HCT116 (cell line): ENCODE measurements around the gene ACMSD. TPM values are rescaled to one million over a fixed set of nuclear protein-coding genes. Genes with fewer than 3 reads are reported as not detected.

Source experiments
- ATAC-seq: fragments of 200-7000 bp; cut with Tn5 transposase; 2 replicates; pipeline ENCODE4 v1.9.1; 2020; ENCODE audit warnings: mild to moderate bottlenecking, moderate library complexity
- BruUV-seq: library from RNA; stranded (reverse); fragments of 400-500 nt; replicated peaks from 2 replicates; lab custom pipeline; 2021; lab: Mats Ljungman, UMichigan
- CTCF ChIA-PET: fragments of 300-600 bp; sonication (Branson Sonifier 250); formaldehyde crosslinking; loops from one replicate; lab custom pipeline; 2021; ENCODE audit warnings: antibody characterized with exemption; lab: Charles Lee
- POLR2A ChIA-PET: fragments of 300-600, 350-600 bp; sonication (Branson Sonifier 250); formaldehyde crosslinking; loops from one replicate; lab custom pipeline; 2021; ENCODE audit warnings: antibody characterized with exemption; lab: Charles Lee
- RAD21 ChIA-PET, 2 experiments: fragments of 300-600 bp; sonication (Branson Sonifier 250); formaldehyde crosslinking; loops; one replicate each; lab custom pipeline; 2023; ENCODE audit warnings: low total read pairs in 2 of 2; ENCODE audit not compliant: uncharacterized antibody in 2 of 2, unreplicated experiment in 2 of 2, low non-redundant PET in 1 of 2; lab: Charles Lee
- DNase-seq: peaks from one replicate; pipeline ENCODE4 v3.0.0-alpha.2; 2010; ENCODE audit warnings: low read depth, low spot score
- H2AFZ ChIP-seq: fragments of 200-600 bp; shearing (Covaris generic), sonication (generic); 2 replicates; pipeline ENCODE4 v1.6.1; 2017; ENCODE audit warnings: low read depth, mixed run types, mixed read lengths, antibody characterized with exemption, low read length; ENCODE audit not compliant: poor library complexity, severe bottlenecking
- H3K27ac ChIP-seq: 2 replicates; pipeline ENCODE4 v1.5.1; 2012; ENCODE audit warnings: low read depth, low read length
- H3K27me3 ChIP-seq: fragments of 200-600 bp; sonication (generic); 2 replicates; pipeline ENCODE4 v1.6.1; 2016; ENCODE audit warnings: mixed run types, low read length, mixed read lengths; ENCODE audit not compliant: insufficient read depth
- H3K36me3 ChIP-seq, 2 experiments: fragments of 200-500 bp in 1 of 2; fragments of 200-600 bp in 1 of 2; sonication (Bioruptor generic) in 1 of 2; sonication (generic) in 1 of 2; 2 replicates each; pipeline versions ENCODE4 v1.5.1 to v1.6.1; 2014 to 2016; ENCODE audit warnings: low read length in 2 of 2, inconsistent platforms in 1 of 2, mixed read lengths in 1 of 2, mixed run types in 1 of 2; ENCODE audit not compliant: insufficient read depth in 2 of 2, control insufficient read depth in 1 of 2
- H3K4me1 ChIP-seq, 2 experiments: fragments of 200-600 bp in 1 of 2; sonication (generic) in 1 of 2; 2 replicates each; pipeline versions ENCODE4 v1.5.1 to v1.6.1; 2012 to 2017; ENCODE audit warnings: low read length in 2 of 2, inconsistent platforms in 1 of 2, mild to moderate bottlenecking in 1 of 2, mixed read lengths in 1 of 2, mixed run types in 1 of 2, moderate library complexity in 1 of 2; ENCODE audit not compliant: insufficient read depth in 2 of 2, control insufficient read depth in 1 of 2
- H3K4me2 ChIP-seq: fragments of 200-600 bp; sonication (generic); 2 replicates; pipeline ENCODE4 v1.6.1; 2017; ENCODE audit warnings: mixed run types, low read length, mixed read lengths
- H3K4me3 ChIP-seq, 2 experiments: fragments of 200-600 bp in 1 of 2; sonication (generic) in 1 of 2; replicated peaks in 1 of 2; 2 replicates each; pipeline ENCODE4 v1.5.1; 2011 to 2016; ENCODE audit warnings: low read length in 2 of 2, control low read depth in 1 of 2, low read depth in 1 of 2, mild to moderate bottlenecking in 1 of 2, mixed read lengths in 1 of 2, mixed run types in 1 of 2
- H3K79me2 ChIP-seq: fragments of 200-600 bp; sonication (generic); 2 replicates; pipeline ENCODE4 v1.6.1; 2017; ENCODE audit warnings: mild to moderate bottlenecking, mixed run types, low read length, moderate library complexity, mixed read lengths; ENCODE audit not compliant: insufficient read depth
- H3K9ac ChIP-seq: fragments of 200-600 bp; sonication (generic); 2 replicates; pipeline ENCODE4 v1.6.1; 2016; ENCODE audit warnings: low read length, mixed read lengths
- H3K9me2 ChIP-seq: fragments of 200-600 bp; sonication (generic), shearing (Covaris generic); 2 replicates; pipeline ENCODE4 v1.6.1; 2017; ENCODE audit warnings: mixed run types, mild to moderate bottlenecking, moderate library complexity; ENCODE audit not compliant: insufficient read depth
- H3K9me3 ChIP-seq, 2 experiments: fragments of 200-500 bp in 1 of 2; fragments of 200-600 bp in 1 of 2; sonication (Bioruptor generic) in 1 of 2; sonication (generic) in 1 of 2; 2 replicates each; pipeline ENCODE4 v1.6.1; 2014 to 2017; ENCODE audit warnings: low read length in 2 of 2, mixed read lengths in 2 of 2, inconsistent platforms in 1 of 2, low read depth in 1 of 2, mild to moderate bottlenecking in 1 of 2, mixed run types in 1 of 2, moderate library complexity in 1 of 2; ENCODE audit not compliant: control insufficient read depth in 1 of 2, insufficient read depth in 1 of 2
- H4K20me1 ChIP-seq: fragments of 200-600 bp; sonication (generic), shearing (Covaris generic); 2 replicates; pipeline ENCODE4 v1.6.1; 2017; ENCODE audit warnings: mixed run types, mild to moderate bottlenecking, moderate library complexity; ENCODE audit not compliant: insufficient read depth
- ATF3 ChIP-seq: IDR thresholded peaks from 2 replicates; pipeline ENCODE4 v1.6.1; 2012
- CBX3 ChIP-seq: IDR thresholded peaks from 2 replicates; pipeline ENCODE4 v1.6.1; 2012; ENCODE audit warnings: low read depth
- CEBPB ChIP-seq: IDR thresholded peaks from 2 replicates; pipeline ENCODE4 v1.6.1; 2012; ENCODE audit warnings: low read depth
- EGR1 ChIP-seq: IDR thresholded peaks from 2 replicates; pipeline ENCODE4 v1.6.1; 2012; ENCODE audit warnings: low read depth
- ELF1 ChIP-seq: IDR thresholded peaks from 2 replicates; pipeline ENCODE4 v1.6.1; 2012; ENCODE audit warnings: low read depth, borderline replicate concordance
- EZH2 ChIP-seq: fragments of 200-600 bp; sonication (generic); IDR thresholded peaks from 2 replicates; pipeline ENCODE4 v1.6.1; 2017; ENCODE audit warnings: antibody characterized with exemption, mixed run types
- EZH2phosphoT487 ChIP-seq: fragments of 200-600 bp; IDR thresholded peaks from 2 replicates; pipeline ENCODE4 v1.6.1; 2018; ENCODE audit warnings: antibody characterized with exemption, borderline replicate concordance
- FOSL1 ChIP-seq: IDR thresholded peaks from 2 replicates; pipeline ENCODE4 v1.6.1; 2012; ENCODE audit warnings: low read depth
- JUND ChIP-seq: IDR thresholded peaks from 2 replicates; pipeline ENCODE4 v1.6.1; 2012
- POLR2A ChIP-seq: IDR thresholded peaks from 2 replicates; pipeline ENCODE4 v1.7.0; 2011; ENCODE audit warnings: borderline replicate concordance; ENCODE audit not compliant: insufficient read depth, insufficient read length; ENCODE audit errors: extremely low read depth
- POLR2AphosphoS5 ChIP-seq: IDR thresholded peaks from 2 replicates; pipeline ENCODE4 v1.6.1; 2011; ENCODE audit warnings: mild to moderate bottlenecking, low read depth, low read length, moderate library complexity
- RAD21 ChIP-seq: IDR thresholded peaks from 2 replicates; pipeline ENCODE4 v1.6.1; 2012; ENCODE audit warnings: low read depth, mild to moderate bottlenecking
- REST ChIP-seq: IDR thresholded peaks from 2 replicates; pipeline ENCODE4 v1.6.1; 2012; ENCODE audit warnings: low read depth
- SIN3A ChIP-seq: IDR thresholded peaks from 2 replicates; pipeline ENCODE4 v1.6.1; 2012; ENCODE audit warnings: low read depth
- SP1 ChIP-seq: IDR thresholded peaks from 2 replicates; pipeline ENCODE4 v1.6.1; 2012; ENCODE audit warnings: low read depth
- SRF ChIP-seq: IDR thresholded peaks from 2 replicates; pipeline ENCODE4 v1.6.1; 2012; ENCODE audit warnings: low read depth
- YY1 ChIP-seq: IDR thresholded peaks from 2 replicates; pipeline ENCODE4 v1.6.1; 2011; ENCODE audit warnings: low read length, low read depth, moderate library complexity, mild to moderate bottlenecking; ENCODE audit not compliant: insufficient replicate concordance; ENCODE audit errors: extremely low read depth
- ZBTB33 ChIP-seq: IDR thresholded peaks from 2 replicates; pipeline ENCODE4 v1.6.1; 2011; ENCODE audit warnings: mild to moderate bottlenecking, low read length, moderate library complexity; ENCODE audit not compliant: insufficient replicate concordance; ENCODE audit errors: extremely low read depth
- ZFX ChIP-seq: fragments of 450-650 bp; IDR thresholded peaks from 2 replicates; pipeline ENCODE4 v1.6.1; 2017
- ZNF274 ChIP-seq: fragments of 200-500 bp; sonication (Bioruptor generic); IDR thresholded peaks from 2 replicates; pipeline ENCODE4 v1.6.1; 2014; ENCODE audit warnings: mild to moderate bottlenecking, low read depth, low read length, inconsistent platforms
- intact Hi-C: fragments of 100-400 bp; cut with micrococcal nuclease; formaldehyde crosslinking; loops from 2 replicates; pipeline ENCODE4 v1.10.0; 2022
- total RNA-seq: library from RNA; stranded (reverse); gene quantifications from one replicate; pipeline ENCODE4 v1.2.1, GENCODE V29; 2021; ENCODE audit not compliant: unreplicated experiment

ACMSD gene
- total RNA-seq, 1 experiment from 2014 or later: not detected

- no peaks in the 10 kb centered on the region for H3K27me3 ChIP-seq
- ATAC-seq (no peak), DNase-seq (no peak)
- ChIA-PET RAD21 (no interaction called here), POLR2A (no interaction called here), CTCF (no interaction called here)
- no peaks in the 10 kb centered on the region for H3K9me2 ChIP-seq
- H3K9me3 ChIP-seq: no peaks in the 10 kb centered on the region
- intact Hi-C loops: no loop called here
- no peak overlapping the region for H2AFZ ChIP-seq
- H3K27ac ChIP-seq: no peak overlapping the region
- H3K4me1 ChIP-seq: peaks cover 5 to 6% of the 10 kb centered on the region in 2 experiments; a peak in 3 of 4 replicates
- no peaks in the 10 kb centered on the region for H3K79me2 ChIP-seq
- H4K20me1 ChIP-seq: no peaks in the 10 kb centered on the region
- no peak overlapping the region for H3K4me3 ChIP-seq
- H3K36me3 ChIP-seq: no peaks in the 10 kb centered on the region
- BruUV-seq: no TSS peak
- H3K9ac ChIP-seq: no peak overlapping the region
- no peak overlapping the region for H3K4me2 ChIP-seq
- TF ChIP-seq YY1 (no peak), ELF1 (no peak), ZBTB33 (no peak), RAD21 (no peak), SIN3A (no peak), CEBPB (no peak), JUND (no peak), EZH2phosphoT487 (no peak), SRF (no peak), SP1 (no peak), CBX3 (no peak), REST (no peak), FOSL1 (no peak), POLR2A (no peak), ATF3 (no peak), ZNF274 (no peak), ZFX (no peak), EGR1 (no peak), POLR2AphosphoS5 (no peak), EZH2 (no peak)
Observed at GRCh38 chr2:134912361-134912760, 73.9 kb downstream of the ACMSD start.
